Breast epithelium (tissue), 3 donors: Measurements from ENCODE around the gene ATXN1L.

Experiments used
- POLR2A ChIP-seq: fragments of 450-650 bp; IDR thresholded peaks from one replicate; pipeline ENCODE4 v1.6.1; 2016; ENCODE audit warnings: antibody characterized with exemption, mild to moderate bottlenecking, moderate library complexity
- TF ChIP-seq, protein P1 (sequence below), 3 donors: fragments of 450-650 bp; IDR thresholded peaks; one replicate each; pipeline ENCODE4 v1.5.1; 2016 to 2017; ENCODE audit warnings: antibody characterized with exemption in 3 of 3, mild to moderate bottlenecking in 3 of 3, moderate library complexity in 3 of 3

DNA sequence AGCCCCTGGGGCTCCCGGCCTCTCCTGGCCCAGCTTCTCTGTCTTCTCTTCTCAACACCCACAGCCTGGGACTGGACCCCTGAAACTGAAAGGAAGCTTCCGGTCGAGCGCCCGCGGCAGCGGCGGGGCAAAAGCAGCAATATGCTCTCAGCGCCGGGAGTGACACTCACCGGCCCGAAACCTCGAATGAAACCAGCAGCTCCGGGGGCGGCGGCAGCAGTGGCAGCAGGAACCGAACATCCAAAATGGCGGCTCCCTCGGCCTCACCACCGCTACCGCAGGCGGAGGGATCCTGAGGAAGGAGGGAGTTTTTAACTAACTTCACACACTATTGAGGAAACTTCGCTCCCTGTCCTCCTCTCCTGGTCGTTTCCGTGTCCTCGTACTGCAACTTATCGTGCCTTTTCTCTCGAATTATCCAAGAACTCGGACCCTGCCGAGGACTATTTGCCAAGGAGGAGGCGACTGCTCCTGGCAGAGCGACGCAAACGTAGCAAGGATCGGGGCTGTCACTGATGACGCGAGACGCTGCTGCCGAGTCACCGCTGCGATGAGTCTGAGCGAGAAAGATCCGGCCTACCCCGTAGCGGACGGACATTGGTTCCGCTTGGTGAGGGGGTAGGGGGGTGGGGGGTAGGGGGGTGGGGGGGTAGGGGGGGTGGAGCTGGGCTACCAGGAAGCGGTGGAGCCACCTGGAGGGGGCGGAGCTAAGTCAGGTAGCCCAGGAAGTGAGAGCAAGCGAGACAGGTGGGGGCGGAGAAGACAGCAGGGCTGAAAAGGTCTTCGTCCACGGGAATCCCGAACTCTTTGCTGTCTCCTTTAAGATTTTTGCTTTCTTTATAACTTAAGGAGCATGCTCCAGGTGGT is 37.0 kb upstream of the ATXN1L start, which contains the start of gene AP1G1:
- TF ChIP-seq, protein P1, sequence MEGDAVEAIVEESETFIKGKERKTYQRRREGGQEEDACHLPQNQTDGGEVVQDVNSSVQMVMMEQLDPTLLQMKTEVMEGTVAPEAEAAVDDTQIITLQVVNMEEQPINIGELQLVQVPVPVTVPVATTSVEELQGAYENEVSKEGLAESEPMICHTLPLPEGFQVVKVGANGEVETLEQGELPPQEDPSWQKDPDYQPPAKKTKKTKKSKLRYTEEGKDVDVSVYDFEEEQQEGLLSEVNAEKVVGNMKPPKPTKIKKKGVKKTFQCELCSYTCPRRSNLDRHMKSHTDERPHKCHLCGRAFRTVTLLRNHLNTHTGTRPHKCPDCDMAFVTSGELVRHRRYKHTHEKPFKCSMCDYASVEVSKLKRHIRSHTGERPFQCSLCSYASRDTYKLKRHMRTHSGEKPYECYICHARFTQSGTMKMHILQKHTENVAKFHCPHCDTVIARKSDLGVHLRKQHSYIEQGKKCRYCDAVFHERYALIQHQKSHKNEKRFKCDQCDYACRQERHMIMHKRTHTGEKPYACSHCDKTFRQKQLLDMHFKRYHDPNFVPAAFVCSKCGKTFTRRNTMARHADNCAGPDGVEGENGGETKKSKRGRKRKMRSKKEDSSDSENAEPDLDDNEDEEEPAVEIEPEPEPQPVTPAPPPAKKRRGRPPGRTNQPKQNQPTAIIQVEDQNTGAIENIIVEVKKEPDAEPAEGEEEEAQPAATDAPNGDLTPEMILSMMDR (IDR thresholded peaks at IDR 0.05) = no peak
- TF ChIP-seq POLR2A = peak; percentile 66
